Myometrial cell (primary cell): ENCODE results near the gene PID1. TPM values are rescaled to one million over a fixed set of nuclear protein-coding genes. Genes with fewer than 3 reads are reported as not detected.

Source experiments
- total RNA-seq: library from RNA; depleted of rRNA; stranded (reverse); fragments of >200 nt; gene quantifications from 2 replicates; pipeline ENCODE4 v1.2.3, GENCODE V29; 2015

PID1 gene, protein sequence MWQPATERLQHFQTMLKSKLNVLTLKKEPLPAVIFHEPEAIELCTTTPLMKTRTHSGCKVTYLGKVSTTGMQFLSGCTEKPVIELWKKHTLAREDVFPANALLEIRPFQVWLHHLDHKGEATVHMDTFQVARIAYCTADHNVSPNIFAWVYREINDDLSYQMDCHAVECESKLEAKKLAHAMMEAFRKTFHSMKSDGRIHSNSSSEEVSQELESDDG
- total RNA-seq, result 2.5 and 2.6 TPM in 2 replicates

DNA sequence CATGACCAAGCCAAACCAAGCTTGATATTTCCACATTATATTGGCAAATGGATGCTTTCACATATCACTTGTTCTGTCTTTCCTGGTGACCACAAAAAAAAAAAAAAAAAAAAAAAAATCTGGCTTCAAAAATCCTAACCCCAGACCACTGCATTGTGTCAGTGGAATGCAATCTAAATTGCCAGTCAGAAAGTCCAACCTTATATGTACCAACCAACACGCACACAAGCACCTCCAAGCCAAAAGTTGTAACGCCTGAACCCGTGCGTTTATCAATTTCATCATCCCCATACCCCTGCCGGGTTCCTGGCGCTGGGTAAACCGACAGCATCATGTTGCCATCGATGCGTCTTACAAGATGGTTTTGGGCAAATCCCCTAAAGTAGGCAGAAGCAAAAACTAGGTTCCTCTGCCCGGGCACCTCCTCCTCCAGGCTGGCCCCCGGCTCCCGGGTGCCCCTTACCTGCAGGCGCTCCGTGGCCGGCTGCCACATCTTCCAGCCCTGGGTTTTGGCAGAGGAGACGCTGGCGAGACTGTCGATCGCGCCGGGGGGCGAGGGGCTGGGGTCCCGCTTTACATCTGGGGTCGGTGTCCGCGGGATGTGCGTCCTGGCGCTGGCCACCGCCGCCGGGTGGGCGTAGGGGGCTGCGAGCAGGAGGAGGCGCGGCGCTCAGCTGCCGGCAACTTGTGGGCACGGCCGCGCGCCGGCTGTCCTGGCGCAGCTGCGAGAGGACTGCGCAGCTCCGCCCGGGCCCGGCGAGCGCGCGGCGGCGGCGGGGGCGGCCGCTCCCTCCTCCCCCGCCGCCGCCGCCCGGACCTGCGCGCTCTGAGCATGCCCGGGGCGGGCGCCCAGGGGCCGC, at the start of gene PID1:
Gene PID1 (minus strand): TSS at position 737 of the 860 bp plus-strand sequence. CDS start 244 bp downstream, at position 493.

